Measurements from ENCODE around the gene RACK1. TPM values are rescaled to one million over a fixed set of nuclear protein-coding genes. Genes with fewer than 3 reads are reported as not detected.
A peak's percentile ranks its signal among the peaks of the same experiment; 100 is the strongest.

Gene RACK1
- total RNA-seq, 1 donor from 2014 or later = 2,870 TPM

GRCh38 chr5:181246276-181247049, 2.8 kb upstream of the RACK1 start:
- Histone ChIP-seq H3K4me1 (peaks cover 37 to 60% of the 10 kb centered on the region in 2 donors), H3K9me3 (no peaks in the 10 kb centered on the region), H3K36me3 (peaks cover 8 to 9% of the 10 kb centered on the region in 2 donors), H3K27ac (peak overlapping the region; percentile 98 to 99), H3K27me3 (no peaks in the 10 kb centered on the region), H3K4me3 (peak overlapping the region; percentile 84 to 91)
- TF ChIP-seq CTCF (IDR thresholded peaks at IDR 0.05) = no peak
- intact Hi-C loops (cut with DNase I) = loop anchor here (1.0 to 10.0 kb wide), 6 partner anchors 15 to 892 kb away; partner anchors contain the start of genes CNOT6, GFPT2 and TRIM52
- DNase-seq (ENCODE audit: low spot score in 2 of 2) = peak; percentile 63 to 96

- TF ChIP-seq CTCF (IDR thresholded peaks at IDR 0.05) = no peak
- no peaks in the 10 kb centered on the region for H3K27me3 ChIP-seq
- DNase-seq (ENCODE audit: low spot score in 2 of 2) = no peak
- H3K4me1 ChIP-seq = peaks cover 37 to 60% of the 10 kb centered on the region in 2 donors
- H3K36me3 ChIP-seq = peaks cover 16 to 17% of the 10 kb centered on the region in 2 donors
- peak overlapping the region; percentile 98 to 99 for H3K27ac ChIP-seq
- H3K4me3 ChIP-seq = peak overlapping the region; percentile 84 to 91
- no peaks in the 10 kb centered on the region for H3K9me3 ChIP-seq
- intact Hi-C loops (cut with DNase I) = loop anchor here (1.0 to 10.0 kb wide), 5 partner anchors 16 to 891 kb away; partner anchors contain the start of genes CNOT6, GFPT2 and TRIM52
These were observed 1.9 kb upstream of the RACK1 start for GRCh38 chr5:181245427-181246275.

GRCh38 chr5:181243018-181243563, 615 bp downstream of the RACK1 start:
- Histone ChIP-seq H3K4me3 (peak overlapping the region; percentile 86 to 91), H3K4me1 (peaks cover 25 to 42% of the 10 kb centered on the region in 2 donors), H3K27ac (peak overlapping the region; percentile 98 to 99), H3K36me3 (peaks cover 41 to 43% of the 10 kb centered on the region in 2 donors), H3K27me3 (no peaks in the 10 kb centered on the region), H3K9me3 (no peaks in the 10 kb centered on the region)
- intact Hi-C loops (cut with DNase I) = loop anchor here (10.0 kb wide), 2 partner anchors 748 to 888 kb away; partner anchors contain the start of genes CNOT6 and GFPT2
- DNase-seq (ENCODE audit: low spot score in 2 of 2) = no peak
- no peak for TF ChIP-seq CTCF (IDR thresholded peaks at IDR 0.05)

GRCh38 chr5:181242031-181242451, 1.7 kb downstream of the RACK1 start:
- Histone ChIP-seq H3K9me3 (no peaks in the 10 kb centered on the region), H3K4me1 (peaks cover 20 to 37% of the 10 kb centered on the region in 2 donors), H3K4me3 (peak overlapping the region; percentile 86 to 91), H3K27me3 (no peaks in the 10 kb centered on the region), H3K27ac (peak overlapping the region; percentile 98 to 99), H3K36me3 (peaks cover 52 to 53% of the 10 kb centered on the region in 2 donors)
- intact Hi-C loops (cut with DNase I) = loop anchor here (10.0 kb wide), 2 partner anchors 747 to 887 kb away; partner anchors contain the start of genes CNOT6 and GFPT2
- TF ChIP-seq CTCF (IDR thresholded peaks at IDR 0.05) = no peak
- no peak for DNase-seq (ENCODE audit: low spot score in 2 of 2)

GRCh38 chr5:181241393-181241975, 2.2 kb downstream of the RACK1 start:
- peaks cover 58 to 59% of the 10 kb centered on the region in 2 donors for H3K36me3 ChIP-seq
- peak overlapping the region; percentile 86 to 91 for H3K4me3 ChIP-seq
- DNase-seq (ENCODE audit: low spot score in 2 of 2) = no peak
- no peaks in the 10 kb centered on the region for H3K9me3 ChIP-seq
- TF ChIP-seq CTCF (IDR thresholded peaks at IDR 0.05) = no peak
- peaks cover 20 to 37% of the 10 kb centered on the region in 2 donors for H3K4me1 ChIP-seq
- H3K27ac ChIP-seq = peak overlapping the region in 1 of 2 donors; percentile 99
- intact Hi-C loops (cut with DNase I) = loop anchor here (10.0 kb wide), 2 partner anchors 747 to 887 kb away; partner anchors contain the start of genes CNOT6 and GFPT2
- H3K27me3 ChIP-seq = no peaks in the 10 kb centered on the region
